Kidney glomerular epithelial cell (primary cell): ENCODE measurements around the gene CRIP3.
"Not testable (repeated sequence)": the region's sequence is repeated elsewhere in the genome, so short reads cannot be mapped to it uniquely, and the experiment has no call there.

ENCODE experiments used
- DNase-seq: peaks from one replicate; lab custom pipeline; 2025; lab: John Stamatoyannopoulos, UW

Gene CRIP3, protein sequence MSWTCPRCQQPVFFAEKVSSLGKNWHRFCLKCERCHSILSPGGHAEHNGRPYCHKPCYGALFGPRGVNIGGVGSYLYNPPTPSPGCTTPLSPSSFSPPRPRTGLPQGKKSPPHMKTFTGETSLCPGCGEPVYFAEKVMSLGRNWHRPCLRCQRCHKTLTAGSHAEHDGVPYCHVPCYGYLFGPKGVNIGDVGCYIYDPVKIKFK

DNA sequence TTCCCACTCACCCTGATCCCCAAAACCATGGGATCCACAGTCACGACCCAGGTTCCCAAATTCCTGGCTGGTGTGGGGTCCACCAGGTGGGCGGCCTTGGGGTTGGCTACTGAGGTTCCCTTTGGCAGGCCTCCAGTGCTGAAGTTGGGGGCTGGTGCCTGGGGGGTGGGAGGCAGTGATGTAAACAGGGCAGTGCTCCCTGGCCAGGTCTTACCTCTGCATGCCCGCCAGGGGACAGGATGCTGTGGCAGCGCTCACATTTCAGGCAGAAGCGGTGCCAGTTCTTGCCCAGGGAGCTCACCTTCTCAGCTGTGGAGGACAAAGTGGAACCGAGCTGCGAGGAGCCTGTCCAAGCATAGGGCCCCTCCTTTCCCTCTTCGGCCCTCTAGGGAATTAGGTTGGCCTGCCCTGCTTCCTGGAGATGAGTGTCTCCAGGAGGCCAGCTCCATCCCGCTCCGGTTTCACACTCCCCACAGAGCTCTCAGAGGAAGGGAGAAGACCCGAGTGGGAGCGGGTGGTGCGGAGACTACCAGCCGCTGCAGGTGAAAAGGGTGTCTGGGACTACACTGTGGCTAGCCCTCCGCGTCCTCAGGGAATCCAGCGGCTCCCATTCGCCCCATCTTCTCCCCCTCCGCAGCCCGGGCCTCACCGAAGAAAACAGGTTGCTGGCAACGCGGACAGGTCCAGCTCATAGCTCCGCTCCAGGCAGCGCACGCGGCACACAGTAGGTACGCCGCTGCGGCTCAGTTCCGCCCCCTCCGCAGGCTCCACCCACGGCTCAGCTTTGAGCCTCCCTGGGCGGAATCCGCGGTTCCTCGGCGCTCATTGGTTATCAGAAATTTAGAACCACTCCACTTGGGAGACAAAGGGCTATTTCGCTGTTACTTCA is at the start of gene CRIP3:
TSS of gene CRIP3 (minus strand) at position 726 of the 889 bp plus-strand sequence. CDS start at position 692, 34 bp downstream.
- no peak for DNase-seq

DNA sequence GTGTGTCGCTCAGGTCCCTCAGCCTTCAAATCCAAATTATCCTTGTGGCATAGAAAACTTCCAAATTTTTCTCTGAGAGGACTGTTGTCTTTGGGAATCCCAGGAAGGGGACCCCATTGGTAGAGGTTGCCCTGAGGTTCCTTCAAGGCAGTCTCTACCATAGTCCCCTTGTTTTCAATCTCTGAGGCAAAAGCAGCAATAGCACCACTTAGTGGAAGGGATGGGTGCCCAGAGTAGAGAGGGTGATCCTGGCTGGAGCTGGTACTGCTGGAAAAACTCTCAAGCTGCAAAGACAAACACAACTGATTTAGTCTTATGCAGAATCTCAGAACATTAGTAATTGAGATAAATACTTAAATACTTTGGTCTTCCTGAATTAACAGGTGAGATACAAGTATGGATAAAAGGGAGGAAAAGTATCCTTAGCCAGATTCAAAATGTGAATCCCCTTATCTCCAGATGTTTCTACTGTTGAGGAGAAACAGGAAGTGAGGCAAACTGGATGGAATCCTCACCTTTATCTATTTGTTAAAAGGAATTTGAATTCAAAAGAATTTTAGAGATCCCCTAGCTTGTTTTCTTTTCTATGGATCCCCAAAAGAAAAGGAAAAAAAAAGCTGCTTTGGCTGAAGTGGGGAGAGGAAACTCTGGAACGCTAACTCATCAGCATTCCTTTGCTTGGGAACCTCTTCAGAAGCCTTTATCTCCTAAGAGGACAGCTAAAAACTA is 47.4 kb upstream of the CRIP3 start:
- no peak for DNase-seq

DNA sequence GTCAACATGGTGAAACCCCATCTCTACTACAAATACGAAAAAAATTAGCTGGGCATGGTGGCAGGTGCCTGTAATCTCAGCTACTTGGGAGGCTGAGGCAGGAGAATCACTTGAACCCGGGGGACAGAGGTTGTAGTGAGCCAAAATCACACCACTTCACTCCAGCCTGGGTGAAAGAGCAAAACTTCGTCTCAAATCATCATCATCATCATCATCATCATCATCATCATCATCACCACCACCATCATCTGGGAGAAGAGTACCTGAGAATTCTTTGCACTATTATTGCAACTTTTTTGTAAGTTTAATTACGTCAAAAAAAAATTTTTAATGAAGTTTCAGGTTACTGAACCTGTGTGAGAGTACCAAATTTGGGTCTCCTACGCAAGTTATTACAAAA is 43.3 kb upstream of the CRIP3 start:
- DNase-seq: not testable (repeated sequence)

DNA sequence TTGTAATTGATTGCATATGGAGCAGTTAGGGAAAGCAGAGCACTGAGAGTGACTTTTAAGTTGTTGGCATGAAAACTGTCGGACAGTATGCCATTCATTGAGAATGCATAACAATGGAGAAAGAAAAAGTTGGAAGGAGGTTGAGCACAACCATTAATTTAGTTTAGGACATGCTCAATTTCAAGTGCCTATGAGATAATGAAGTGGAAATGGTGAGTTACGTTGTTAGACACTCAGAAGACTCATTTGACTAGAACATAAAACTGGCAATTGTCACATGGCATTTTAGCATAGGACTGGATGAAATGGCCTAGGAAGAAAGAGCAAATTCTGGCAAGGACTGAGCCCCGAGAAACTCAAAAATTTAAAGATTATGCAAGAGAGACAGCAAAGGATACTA is 38.8 kb upstream of the CRIP3 start:
- DNase-seq: no peak

DNA sequence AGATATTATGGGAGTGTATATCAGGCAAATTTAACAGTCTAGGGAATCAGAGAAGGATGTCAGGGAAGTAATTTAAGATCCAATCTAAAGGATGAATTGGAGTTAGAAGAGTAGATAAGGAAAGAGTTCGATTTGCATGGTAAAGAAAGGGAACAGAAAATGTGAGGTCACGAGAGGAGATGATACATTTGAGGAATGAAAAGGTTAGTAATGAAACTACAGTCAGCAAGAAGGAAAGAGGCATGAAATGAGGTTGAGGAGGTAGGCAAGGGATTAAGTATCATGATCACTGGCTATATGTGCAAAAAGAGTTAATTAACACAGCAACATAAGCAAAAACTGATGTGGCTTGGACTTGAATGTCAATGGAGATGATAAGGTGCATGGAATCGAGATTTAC is 38.4 kb upstream of the CRIP3 start:
- no peak for DNase-seq

DNA sequence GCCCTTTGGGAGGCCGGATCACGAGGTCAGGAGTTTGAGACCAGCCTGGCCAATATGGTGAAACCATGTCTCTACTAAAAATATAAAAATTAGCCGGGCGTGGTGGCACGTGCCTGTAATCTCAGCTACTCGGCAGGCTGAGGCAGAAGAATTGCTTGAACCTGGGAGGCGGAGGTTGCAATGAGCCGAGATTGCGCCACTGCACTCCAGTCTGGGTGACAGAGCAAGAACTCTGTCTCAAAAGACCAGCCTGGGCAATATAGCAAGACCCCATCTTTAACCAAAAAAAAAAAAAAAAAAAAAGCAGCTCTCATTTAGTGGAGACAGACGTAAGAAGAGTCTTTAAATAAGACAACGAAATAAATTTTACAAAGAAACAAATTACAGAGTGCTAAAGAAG is 37.6 kb upstream of the CRIP3 start:
- not testable (repeated sequence) for DNase-seq

DNA sequence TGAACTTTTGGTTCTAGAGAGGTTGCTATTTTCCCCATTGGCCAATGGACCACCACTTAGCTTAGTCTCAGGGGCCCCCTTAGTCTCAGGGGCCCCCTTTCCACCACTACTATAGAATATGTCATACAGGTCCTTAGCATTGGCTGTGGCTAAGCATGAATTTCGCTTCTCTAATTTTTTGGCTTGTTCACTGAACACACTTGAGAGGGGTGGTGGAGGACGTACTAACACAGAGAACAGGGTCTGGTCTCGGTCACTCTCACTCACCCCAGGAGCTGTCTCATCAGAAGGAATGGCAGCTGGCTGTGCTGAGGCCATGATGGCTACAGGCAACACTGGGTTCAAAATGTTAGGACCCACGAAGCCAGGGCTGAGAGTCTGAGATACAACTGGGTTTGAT is 30.5 kb upstream of the CRIP3 start:
- DNase-seq: no peak

DNA sequence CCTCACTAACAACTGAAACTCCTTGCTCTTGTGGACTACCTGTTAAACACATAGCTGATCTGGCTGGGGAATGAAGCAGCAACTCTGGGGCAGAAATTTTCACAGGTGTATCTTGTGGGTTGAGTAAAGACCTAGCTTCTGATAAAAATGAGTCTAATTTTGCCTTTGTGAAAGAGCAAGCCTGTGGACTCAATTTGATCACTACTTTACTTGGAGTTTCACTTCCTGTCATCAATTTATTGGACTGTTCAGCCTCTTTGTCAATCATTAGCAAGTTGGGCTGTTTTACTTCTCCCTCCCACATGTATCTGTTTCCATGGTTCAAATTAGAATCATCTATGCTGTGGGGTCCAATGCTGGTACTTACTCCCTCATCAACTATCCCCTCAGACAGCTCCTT is 29.6 kb upstream of the CRIP3 start:
- no peak for DNase-seq

DNA sequence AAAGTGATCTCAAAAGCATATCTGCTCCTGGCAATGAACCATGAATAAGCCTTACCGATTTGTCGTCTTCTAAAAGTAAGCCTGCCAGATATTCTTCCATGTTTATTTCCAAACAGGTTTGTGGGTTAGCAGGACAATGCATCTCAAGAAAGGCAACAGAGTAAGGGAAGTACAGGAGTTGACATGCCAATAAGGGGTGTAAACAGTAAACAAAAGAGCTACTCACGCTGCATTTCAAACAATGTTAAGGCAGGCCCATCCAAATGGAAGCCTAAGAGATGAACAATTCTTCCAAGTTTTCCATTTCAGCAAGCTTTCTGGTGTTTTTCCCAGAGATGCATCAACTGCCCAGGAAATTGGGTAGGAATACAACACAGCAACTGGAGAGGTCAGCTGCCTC is 27.8 kb upstream of the CRIP3 start:
- DNase-seq: no peak

DNA sequence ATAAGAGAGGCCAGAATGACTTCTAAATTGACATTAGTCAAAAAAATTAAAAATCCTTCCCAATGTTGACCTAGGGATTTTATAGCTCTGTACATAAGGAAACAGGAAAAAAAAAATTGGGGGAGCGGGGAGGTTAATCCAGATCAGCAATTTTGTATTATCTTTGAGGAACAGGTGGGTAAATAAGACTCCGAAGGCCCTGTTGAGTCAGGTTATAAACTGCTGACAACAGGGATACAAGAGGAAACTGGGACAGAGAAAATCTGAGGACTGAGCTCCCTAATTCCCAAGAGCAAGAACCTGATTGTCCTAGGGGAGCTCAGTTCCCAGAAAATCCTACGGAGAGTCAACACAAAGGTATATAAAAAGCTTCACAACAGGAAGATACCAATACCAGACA is 26.8 kb upstream of the CRIP3 start:
- DNase-seq: no peak

DNA sequence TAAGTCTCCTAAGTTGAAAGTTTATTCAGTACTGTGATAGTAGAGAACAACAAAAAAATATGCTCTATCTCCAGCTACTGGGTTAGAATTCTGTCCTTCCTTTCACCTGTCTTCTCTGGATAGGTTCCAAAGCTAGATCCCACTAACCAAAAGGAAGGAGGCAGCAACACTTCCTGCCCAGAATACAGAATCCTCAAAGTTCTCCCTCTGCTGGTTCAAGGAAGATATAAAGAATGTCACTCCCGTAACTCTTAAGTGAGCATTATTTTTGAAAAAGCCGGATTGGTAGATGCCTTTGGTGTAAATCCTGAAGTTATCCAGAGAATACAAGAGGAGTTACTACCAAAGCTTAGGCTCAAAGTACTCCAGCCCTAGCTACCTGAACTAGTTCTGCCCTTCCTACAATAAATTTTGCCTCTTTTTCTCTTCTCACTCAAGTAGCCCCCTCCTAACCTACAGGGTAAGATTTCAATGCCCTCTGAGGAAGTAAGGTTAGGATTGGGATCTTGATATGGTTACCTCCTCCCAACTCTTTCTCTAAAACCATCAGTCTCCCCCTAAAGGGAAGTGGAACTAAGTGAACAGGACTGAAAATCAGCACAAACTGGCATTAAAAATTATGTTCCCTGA is 26.0 kb upstream of the CRIP3 start:
- peak; percentile 61 for DNase-seq

DNA sequence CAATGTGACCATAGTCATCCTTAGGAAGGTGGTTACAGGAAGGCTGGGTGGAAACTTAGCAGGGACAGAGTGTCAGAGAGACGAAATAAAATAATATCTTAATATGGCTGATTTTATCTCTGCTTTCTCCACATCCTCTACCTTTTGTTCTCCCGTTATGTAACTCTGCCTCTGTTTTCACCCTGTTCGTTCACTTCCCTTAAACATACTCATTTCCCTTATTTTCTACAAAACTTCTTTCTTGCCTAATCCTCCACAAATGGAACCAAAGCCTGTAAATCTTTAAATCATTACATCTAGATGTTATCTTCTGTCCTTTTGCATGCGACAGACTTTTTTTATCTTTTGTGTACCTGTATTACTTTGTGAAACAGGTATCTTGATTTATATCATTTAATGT is 23.3 kb upstream of the CRIP3 start:
- DNase-seq: no peak

DNA sequence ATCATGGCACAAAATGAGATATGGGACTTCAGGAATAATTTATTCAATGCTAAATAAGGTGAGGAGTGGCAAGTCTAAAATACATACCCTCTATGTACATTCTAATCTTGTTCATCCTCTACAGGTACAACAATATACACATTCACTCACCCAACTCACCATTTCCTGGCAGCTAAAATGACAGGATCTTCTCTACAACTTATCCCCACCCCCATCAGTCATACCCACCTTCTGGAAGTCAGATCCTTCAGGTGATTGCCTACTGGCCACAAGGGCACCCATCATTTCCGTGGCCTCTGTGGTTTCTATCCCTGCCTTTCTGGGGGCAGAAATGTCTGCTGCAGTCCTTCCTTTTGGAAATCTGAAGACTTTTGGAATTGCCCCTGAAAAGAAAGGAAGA is 22.8 kb upstream of the CRIP3 start:
- DNase-seq: no peak

DNA sequence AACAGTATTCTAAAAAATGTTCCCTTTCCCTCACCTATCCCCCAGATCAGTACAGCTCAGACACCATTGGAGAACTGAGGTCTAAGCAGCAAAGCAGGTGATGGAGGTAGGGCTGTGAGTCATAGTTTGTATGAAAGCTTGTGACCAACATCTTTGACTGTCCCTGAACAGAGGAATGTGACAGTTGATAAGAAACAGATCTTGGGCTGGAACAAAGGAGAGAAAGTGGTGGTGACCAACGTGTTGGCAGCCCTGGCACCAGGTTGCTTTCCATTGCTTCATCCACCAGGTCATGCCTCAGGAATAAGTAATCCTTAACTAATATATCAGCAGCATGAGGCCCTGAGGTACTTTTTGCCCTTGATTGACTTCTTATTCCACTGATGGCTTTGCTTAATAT is 19.9 kb upstream of the CRIP3 start:
- DNase-seq: no peak

DNA sequence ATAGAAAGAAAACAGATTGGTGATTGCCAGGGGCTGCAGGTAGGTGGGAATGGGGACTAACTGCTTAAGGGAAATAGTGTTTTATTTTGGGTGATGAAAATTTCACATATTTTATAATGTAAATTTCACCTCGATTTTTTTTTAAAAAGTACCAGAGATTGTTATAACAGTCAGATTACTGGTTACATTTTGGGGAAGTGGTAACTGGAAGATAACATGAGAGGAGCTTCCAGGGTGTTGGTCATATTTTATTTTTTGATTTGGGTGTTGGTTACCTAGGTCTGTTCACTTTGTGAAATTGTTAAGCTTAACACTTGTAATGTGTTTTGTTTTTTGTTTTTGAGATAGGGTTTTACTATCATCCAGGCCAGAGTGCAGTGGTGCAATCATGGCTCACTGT is 17.2 kb upstream of the CRIP3 start:
- no peak for DNase-seq

DNA sequence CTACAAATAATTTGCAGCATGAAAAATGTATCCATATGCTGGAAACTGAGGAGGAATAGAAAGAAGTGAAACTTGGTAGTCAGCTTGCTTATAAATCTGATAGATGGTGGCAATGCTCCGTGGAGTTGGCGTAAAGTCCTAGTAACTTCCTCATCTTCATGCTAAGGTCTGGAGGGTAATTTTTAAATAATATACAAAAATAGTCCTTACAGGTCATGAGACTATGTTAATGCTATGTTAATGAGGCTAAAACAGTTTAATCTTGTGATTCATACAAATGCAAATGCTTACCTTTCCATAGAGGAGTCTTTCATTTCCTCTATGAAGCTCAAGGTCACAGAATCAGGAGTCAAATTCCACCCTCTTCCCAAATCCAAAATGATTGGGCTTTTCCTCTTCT is 9.4 kb upstream of the CRIP3 start:
- no peak for DNase-seq

DNA sequence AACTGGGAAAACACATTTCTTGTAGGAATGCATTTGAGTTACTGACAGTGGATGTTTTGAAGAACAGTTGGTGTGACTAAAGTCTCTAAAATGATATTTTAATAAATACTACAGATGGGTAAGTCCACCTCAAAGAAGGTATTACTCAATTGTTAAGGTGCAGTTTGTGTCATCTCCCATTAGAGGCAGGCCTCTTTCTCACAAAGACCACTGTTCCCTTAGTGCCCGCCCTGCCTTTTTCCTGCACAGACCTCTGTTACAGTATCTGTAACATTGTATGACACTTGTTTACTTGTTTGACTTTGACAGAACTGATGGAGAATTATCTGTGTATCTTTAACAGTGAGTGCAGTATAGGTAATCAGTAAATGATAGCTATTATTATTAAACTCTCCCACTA is 5.2 kb upstream of the CRIP3 start:
- DNase-seq: no peak

DNA sequence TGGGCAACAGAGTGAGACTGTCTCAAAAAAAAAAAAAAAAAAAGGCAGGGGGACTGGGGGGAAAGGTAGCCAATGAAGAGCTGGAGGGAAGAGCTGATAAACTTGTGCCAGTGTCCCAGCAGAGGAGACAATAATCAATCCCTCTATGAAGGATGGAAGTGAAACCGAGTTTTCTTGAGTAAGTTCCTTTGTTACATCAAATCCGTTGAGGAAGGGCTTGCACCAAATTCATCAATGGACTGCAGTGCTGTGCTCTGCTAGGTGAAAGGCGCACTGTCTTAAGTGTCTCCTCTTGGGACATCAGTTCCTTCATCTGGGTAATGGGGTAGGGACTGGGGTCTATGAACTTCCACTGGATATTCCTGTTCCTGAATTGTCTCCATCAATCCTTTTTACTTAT is 3.0 kb upstream of the CRIP3 start:
- DNase-seq: no peak

DNA sequence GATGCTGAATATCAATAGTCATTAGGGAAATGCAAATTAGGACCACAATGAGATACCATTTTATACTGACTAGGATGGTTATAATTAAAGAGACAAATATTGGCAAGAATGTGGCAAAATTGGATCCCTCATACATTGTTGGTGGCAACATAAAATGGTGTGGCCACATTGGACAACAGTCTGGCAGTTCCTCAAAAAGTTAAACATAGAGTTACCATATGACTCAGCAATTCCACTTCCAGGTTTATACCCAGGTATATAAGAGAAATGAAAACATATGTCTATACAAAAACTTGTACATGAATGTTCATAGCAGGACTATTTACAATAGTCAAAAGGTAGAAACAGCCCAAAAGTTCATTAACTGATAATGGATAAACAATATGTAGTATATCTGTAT is 2.0 kb upstream of the CRIP3 start:
- no peak for DNase-seq

DNA sequence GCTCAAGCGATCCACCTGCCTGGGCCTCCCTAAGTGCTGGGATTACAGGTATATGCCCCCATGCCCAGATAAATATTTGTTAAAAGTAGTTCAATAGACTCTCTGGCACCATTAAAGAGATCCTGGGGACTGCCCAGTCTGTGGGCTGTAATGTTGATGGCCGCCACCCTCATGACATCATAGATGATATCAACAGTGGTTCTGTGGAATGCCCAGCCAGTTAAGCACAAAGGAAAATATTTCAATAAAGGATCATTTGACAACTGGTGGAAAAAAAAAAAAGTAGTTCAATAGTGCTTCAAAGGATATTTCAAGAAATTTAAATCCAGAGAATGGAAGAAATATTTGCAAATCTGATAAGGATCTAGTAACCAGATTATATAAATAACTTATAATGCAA is 1.5 kb upstream of the CRIP3 start:
- no peak for DNase-seq

DNA sequence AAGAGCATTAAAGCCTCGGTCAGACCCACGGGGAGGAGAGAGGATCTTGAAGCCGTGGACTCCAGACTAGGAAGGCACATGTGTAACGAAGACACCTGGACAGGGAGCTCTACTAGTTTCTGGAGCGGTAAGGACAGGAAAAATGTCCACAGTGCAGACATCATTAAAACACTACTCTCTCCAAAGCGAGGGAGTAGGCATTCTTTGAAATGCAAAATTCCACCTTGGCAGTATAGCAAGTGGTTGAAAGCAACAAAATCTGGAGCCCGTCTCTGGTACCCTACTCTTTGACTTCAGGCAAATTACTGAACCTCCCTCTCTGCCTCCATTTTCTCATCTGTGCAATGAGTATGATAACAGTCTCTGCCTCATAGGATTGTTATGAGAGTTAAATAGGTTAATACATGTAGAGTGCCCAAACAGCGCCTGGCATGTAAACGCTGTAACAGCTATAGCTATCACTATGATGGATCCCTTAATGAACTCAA is 408 bp upstream of the CRIP3 start:
- no peak for DNase-seq

DNA sequence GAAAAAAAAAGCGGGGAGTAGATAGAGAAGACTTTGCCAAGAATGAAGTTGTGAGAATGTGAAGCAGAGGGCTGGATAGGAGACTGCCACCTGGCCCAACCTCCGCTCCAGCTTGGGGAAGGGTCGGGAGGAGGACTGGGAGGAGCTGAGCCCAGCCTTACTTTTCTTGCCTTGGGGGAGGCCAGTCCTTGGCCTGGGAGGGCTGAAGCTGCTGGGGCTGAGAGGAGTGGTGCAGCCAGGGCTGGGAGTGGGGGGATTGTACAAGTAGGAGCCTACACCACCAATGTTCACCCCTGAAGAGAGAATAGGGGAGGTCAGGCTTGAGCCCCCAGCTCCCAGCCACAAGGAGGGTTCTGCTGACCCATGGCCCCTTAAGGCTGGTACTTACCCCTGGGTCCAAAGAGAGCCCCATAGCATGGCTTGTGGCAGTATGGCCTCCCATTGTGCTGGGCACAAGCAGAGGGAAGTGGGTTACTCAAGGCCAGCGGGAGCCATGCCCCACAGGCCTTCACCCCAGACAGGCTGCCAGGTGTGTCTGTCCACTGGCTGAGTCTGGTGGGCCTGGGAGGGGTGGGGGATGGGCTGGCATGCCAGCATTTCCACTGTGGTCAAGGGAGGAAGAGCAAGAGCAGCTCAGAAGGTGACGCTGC is 1.1 kb downstream of the CRIP3 start:
- no peak for DNase-seq
